ENCODE results near the gene SAMSN1.

SAMSN1 gene

GRCh38 chr21:14541841-14542490, 4.1 kb downstream of the SAMSN1 start:
- H3K9me3 ChIP-seq (ENCODE audit: low read length): no peaks in the 10 kb centered on the region
- H4K20me1 ChIP-seq (ENCODE audit: insufficient read depth, low read length): no peaks in the 10 kb centered on the region
- peaks cover 47% of the 10 kb centered on the region for H3K4me1 ChIP-seq (ENCODE audit: insufficient read depth, low read length, severe bottlenecking)
- TF ChIP-seq EZH2 (IDR thresholded peaks at IDR 0.05; ENCODE audit: borderline replicate concordance, low read length) (no peak), CTCF (IDR thresholded peaks at IDR 0.05; ENCODE audit: low read length) (no peak)
- peaks cover 47% of the 10 kb centered on the region for H3K79me2 ChIP-seq (ENCODE audit: insufficient read depth, low read length)
- H3K9ac ChIP-seq (ENCODE audit: low read length): peak overlapping the region; percentile 28
- H3K36me3 ChIP-seq (ENCODE audit: insufficient read depth, low read length): no peaks in the 10 kb centered on the region
- no peaks in the 10 kb centered on the region for H3F3A ChIP-seq (ENCODE audit: insufficient read depth, low read length)
- H2AFZ ChIP-seq (ENCODE audit: low read length): no peak overlapping the region
- H3K27me3 ChIP-seq (ENCODE audit: insufficient read depth, low read length): no peaks in the 10 kb centered on the region
- peak overlapping the region; percentile 63 for H3K4me2 ChIP-seq (ENCODE audit: low read length)
- no peaks in the 10 kb centered on the region for H3K9me2 ChIP-seq (ENCODE audit: low read depth, low read length)
- peak overlapping the region; percentile 16 for H3K27ac ChIP-seq (ENCODE audit: low read depth, low read length, poor library complexity, severe bottlenecking)
- peak overlapping the region; percentile 43 for H3K4me3 ChIP-seq (ENCODE audit: low read depth, low read length, poor library complexity, severe bottlenecking)

- Histone ChIP-seq H3K9me2 (ENCODE audit: low read depth, low read length) (no peaks in the 10 kb centered on the region), H3K4me1 (ENCODE audit: insufficient read depth, low read length, severe bottlenecking) (peaks cover 36% of the 10 kb centered on the region), H3K27me3 (ENCODE audit: insufficient read depth, low read length) (no peaks in the 10 kb centered on the region), H3K4me3 (ENCODE audit: low read depth, low read length, poor library complexity, severe bottlenecking) (no peak overlapping the region), H3K79me2 (ENCODE audit: insufficient read depth, low read length) (peaks cover 31% of the 10 kb centered on the region), H3K9me3 (ENCODE audit: low read length) (peaks cover 6% of the 10 kb centered on the region; the same call in 1 of the 2 replicates), H3K9ac (ENCODE audit: low read length) (no peak overlapping the region), H3K36me3 (ENCODE audit: insufficient read depth, low read length) (no peaks in the 10 kb centered on the region), H3K4me2 (ENCODE audit: low read length) (no peak overlapping the region), H3F3A (ENCODE audit: insufficient read depth, low read length) (no peaks in the 10 kb centered on the region), H4K20me1 (ENCODE audit: insufficient read depth, low read length) (no peaks in the 10 kb centered on the region), H2AFZ (ENCODE audit: low read length) (no peak overlapping the region), H3K27ac (ENCODE audit: low read depth, low read length, poor library complexity, severe bottlenecking) (no peak overlapping the region)
- no peak for TF ChIP-seq CTCF (IDR thresholded peaks at IDR 0.05; ENCODE audit: low read length)
- no peak for TF ChIP-seq EZH2 (IDR thresholded peaks at IDR 0.05; ENCODE audit: borderline replicate concordance, low read length)
Observed at GRCh38 chr21:14538483-14538882, 7.6 kb downstream of the SAMSN1 start.

- no peak overlapping the region for H3K4me3 ChIP-seq (ENCODE audit: low read depth, low read length, poor library complexity, severe bottlenecking)
- H3K27ac ChIP-seq (ENCODE audit: low read depth, low read length, poor library complexity, severe bottlenecking): no peak overlapping the region
- peaks cover 6% of the 10 kb centered on the region; the same call in 1 of the 2 replicates for H3K9me3 ChIP-seq (ENCODE audit: low read length)
- peaks cover 29% of the 10 kb centered on the region for H3K4me1 ChIP-seq (ENCODE audit: insufficient read depth, low read length, severe bottlenecking)
- H3F3A ChIP-seq (ENCODE audit: insufficient read depth, low read length): no peaks in the 10 kb centered on the region
- no peaks in the 10 kb centered on the region for H4K20me1 ChIP-seq (ENCODE audit: insufficient read depth, low read length)
- no peaks in the 10 kb centered on the region for H3K9me2 ChIP-seq (ENCODE audit: low read depth, low read length)
- H3K79me2 ChIP-seq (ENCODE audit: insufficient read depth, low read length): peaks cover 20% of the 10 kb centered on the region
- H3K4me2 ChIP-seq (ENCODE audit: low read length): no peak overlapping the region
- no peak overlapping the region for H3K9ac ChIP-seq (ENCODE audit: low read length)
- no peak overlapping the region for H2AFZ ChIP-seq (ENCODE audit: low read length)
- H3K27me3 ChIP-seq (ENCODE audit: insufficient read depth, low read length): no peaks in the 10 kb centered on the region
- no peaks in the 10 kb centered on the region for H3K36me3 ChIP-seq (ENCODE audit: insufficient read depth, low read length)
- TF ChIP-seq CTCF (IDR thresholded peaks at IDR 0.05; ENCODE audit: low read length) (no peak), EZH2 (IDR thresholded peaks at IDR 0.05; ENCODE audit: borderline replicate concordance, low read length) (no peak)
Observed at GRCh38 chr21:14536929-14537328, 9.2 kb downstream of the SAMSN1 start.

Measured in OCI-LY1 (cell line).